NCI-H1694 (cell line): ENCODE measurements around the gene ACSF3.
A peak's percentile ranks its signal among the peaks of the same experiment; 100 is the strongest.
"Not testable (repeated sequence)": the region's sequence is repeated elsewhere in the genome, so short reads cannot be mapped to it uniquely, and the experiment has no call there.

Experiments used
- DNase-seq: peaks from one replicate; lab custom pipeline; 2025; lab: John Stamatoyannopoulos, UW

Gene ACSF3

DNA sequence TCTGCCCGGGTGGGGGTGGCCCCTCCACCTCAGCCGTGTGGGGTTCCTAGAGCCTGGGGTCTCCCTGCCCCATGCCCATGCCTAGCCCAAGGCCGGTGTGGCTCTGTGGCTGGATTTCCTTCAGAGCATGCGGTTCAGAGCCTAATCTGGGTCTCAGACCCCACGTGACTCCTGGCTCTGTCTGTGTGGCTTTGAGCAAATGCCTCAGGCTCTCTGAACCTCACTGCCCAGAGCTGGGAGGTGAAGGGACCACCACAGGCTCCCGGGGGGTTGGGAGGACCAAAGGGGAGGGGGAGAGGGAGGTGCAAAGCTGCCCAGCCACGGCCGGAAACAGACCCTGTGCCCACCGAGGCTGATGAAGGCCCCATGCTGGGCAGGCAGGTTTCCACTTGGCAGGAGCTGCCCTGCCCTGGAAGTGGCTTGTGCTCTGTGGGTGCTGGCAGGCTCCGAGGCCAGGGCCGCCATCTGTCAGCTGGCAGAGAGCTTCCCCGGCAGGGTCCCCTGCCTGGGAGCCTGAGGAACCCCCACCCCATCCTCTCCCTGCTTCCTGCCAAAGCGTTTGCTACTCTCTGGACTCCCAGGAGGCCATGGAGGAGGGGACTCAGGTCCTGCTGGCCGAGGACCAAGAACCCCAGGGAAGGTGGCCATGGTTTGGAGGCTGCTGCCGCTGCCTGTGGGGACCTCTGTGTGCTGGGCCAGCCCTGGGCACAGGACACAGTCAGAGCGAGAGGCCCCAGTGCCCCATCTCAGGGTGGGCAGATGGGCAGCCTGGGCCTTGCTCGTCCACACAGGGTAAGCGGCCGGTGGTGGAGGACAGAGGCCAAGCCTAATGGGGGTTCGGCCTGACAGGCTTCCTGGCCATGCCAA, 81.9 kb downstream of the ACSF3 start:
- DNase-seq: peak; percentile 46

DNA sequence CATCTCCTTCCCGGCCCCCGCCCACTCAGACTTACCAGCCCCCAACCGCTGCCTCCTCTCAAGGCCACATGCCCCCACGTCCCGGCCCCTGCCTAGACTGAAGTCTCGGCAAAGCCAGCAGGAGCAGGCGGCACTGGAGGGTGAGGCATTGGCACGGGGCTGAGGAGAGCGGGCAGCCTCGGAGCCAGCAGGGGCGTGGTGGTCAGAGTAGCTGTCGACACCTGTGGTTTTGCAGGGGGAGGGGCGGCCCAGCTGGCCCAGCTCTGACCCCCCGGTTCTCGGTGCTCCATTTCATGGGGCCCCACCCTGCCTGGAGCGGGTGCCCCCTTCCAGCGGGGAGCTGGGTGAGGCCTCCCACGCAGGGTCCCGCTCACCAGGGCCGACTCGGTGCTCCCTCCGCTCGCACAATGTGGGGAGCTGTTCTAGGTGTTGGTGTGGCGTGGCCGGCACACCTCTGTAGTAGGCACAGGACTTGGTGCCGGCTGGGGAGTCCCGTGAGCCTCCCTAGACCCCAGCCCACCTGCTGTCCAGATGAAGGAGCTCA, 82.6 kb downstream of the ACSF3 start:
- no peak for DNase-seq

DNA sequence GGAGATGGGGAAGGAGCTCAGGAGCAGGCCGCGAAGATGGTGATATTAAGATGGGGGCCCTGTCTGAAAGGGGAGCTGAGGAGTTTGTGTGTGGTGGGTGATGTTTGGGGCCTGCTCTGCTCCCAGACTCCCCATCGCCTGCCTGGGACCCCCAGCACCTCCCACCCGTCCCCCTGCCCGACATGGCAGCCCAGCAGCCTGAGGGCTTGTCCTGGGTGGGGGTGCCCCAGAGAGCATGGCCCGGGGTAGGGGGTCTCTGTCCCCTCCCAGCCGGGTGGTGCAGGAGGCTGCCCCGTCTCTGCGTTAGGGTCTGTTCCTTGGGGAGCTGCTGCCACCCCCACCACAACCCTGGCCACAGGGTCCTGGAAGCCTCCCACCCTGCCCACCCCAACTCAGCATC, 83.1 kb downstream of the ACSF3 start:
- DNase-seq: no peak

DNA sequence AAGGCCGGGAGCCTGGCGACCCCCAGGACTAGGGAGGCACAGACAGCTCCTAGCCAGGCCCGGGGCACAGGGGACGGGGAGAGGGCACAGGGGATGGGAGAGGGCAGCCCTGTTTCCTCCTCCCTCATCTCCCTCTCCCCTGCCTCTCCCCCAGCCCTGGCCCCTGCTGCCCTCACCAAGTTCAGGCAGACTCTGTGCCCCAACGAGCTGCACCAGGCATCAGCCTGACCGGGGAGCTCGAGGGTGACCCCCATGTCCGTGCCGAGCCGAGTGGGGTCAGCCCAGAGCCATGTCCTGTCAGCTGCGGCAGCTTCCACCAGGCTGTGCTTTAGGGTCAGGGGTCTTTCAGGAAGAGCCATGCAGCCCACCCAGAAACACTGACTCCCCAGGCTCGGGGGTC, 83.8 kb downstream of the ACSF3 start:
- DNase-seq: no peak

DNA sequence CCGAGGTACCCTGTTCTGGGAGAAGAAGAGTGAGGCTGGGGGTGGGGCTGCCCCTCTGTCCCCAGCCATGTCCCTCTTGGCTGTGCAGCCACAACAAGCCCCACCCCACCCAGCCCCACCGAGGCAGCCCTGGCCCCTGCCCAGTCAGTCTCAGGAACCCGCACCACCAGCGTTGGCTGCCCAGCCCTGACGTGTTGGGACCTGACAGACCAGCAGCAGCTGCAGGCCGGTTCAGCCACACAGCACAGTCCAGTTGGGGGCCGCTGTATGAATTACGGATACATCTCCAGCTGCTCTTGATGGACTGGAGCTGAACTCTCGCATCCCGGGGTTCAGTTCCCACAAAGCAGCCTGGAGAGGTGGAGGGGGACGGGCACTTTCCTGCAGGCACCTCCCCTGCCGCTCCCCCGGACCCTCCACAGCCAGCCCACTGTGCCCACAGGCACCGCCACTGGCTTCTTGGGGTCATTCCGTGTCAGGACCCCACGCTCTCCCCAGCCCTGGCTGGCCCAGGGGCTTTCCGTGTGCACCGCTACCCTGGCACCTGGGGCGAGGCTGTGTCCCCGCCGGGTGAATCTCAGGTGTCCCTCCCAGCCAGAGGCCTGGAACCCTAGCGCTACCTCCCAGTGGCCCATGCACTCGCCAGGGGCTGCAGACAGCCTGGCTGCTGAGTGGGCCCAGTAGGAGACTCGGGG, 84.9 kb downstream of the ACSF3 start:
- no peak for DNase-seq

DNA sequence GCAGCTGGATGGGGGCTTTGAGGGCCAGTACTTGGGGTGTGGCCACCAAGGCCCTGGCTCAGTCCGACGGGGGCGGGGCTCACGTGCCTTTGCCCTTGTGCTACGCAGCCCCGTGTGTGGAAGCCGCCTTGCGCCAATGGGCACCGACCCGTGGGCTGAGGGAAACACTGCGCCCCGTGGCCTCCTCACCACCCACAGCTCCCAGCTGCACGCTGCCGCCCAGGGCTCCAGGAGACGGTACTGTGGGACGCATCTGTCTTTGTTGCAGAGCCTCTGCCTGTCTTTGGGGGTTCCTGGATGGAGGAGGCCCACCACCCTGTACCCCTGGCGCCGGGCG, 85.5 kb downstream of the ACSF3 start:
- DNase-seq: no peak

DNA sequence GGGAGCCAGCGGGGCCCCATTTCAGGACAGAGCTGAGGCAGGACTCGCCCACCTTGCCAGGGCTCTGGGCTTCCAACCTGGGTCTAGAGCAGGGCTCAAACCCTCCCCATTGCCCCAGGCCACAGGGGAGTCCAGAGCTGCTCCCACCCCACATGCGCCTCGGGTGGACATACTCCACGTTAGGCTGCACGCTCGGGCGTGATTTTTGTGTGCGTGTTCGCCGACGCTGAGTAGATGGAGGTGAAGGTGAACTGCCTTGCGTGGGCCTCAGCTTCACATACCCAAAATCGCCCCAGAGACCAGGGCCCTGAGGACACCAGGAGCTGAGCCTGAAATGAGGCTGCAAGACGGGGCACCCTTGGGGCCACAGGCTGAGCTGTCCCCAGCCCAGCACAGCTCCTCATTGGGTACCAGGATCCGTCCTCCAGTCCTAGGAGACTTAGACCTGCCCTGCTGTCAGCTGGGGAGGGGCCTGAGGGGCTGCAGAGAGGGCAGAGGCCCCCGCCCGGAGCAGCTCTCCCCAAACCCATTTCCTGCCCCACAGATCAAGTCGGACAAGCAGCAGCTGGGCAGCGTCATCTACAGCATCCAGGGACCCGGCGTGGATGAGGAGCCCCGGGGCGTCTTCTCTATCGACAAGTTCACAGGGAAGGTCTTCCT, 86.1 kb downstream of the ACSF3 start:
- DNase-seq: no peak

DNA sequence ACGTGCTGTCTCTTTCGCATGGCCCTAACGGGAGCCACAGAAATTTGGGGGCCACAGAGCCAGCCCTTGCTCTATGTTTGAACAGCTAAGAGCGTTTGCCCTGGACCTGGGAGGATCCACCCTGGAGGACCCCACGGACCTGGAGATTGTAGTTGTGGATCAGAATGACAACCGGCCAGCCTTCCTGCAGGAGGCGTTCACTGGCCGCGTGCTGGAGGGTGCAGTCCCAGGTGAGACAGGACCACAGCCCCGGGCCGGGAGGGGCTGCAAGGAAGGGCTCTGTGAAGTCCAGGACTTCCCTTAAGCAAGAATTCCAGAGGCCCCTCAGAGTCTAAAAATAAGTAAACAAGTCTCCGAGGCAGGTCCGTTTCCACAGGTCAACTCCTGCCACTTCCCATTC, 89.8 kb downstream of the ACSF3 start:
- no peak for DNase-seq

DNA sequence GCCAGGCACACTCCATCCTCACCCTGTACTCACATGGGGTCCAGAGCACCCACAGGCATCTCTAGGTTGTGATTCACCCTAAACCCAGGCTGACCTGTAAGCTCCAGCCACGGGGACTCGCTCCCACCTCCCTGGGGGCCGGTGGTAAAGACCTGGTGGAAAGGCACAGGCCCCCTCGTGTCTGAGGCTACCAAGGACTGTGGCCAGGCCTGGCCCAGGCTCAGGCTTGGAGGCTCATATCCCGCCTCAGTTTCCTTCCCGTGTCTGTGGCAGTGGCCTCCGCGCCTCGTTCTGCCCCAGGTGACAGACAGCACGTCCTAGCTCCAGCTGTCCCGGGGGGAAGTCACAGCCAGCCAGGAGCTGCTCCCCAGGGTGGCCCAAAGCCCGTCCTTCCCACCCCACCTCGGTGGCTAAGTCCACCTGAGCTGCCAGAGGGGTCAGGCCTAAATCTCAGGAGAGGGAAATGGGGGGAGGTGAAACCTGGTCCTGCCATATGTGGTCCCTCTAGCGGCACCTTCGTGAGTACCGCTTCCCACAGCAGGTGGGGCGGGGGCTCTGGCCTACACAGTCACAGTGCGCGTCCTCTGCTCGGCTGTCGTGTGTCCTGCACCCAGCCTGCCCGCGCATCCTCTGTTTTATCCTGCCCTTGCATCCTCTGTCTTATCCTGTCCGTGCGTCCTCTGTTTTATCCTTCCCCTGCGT, 90.5 kb downstream of the ACSF3 start:
- DNase-seq: no peak

DNA sequence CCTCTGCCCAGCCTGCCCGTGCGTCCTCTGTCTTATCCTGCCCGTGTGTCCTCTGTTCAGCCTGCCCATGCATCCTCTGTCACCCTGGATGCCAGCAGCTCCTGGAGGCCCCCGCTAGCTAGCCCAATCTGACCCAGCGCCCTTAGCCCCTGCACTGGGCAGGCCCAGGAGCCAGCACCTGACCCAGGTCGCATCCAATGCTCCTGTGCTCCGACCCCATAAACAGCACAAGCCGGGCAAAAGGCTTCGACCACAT, 91.0 kb downstream of the ACSF3 start:
- no peak for DNase-seq

DNA sequence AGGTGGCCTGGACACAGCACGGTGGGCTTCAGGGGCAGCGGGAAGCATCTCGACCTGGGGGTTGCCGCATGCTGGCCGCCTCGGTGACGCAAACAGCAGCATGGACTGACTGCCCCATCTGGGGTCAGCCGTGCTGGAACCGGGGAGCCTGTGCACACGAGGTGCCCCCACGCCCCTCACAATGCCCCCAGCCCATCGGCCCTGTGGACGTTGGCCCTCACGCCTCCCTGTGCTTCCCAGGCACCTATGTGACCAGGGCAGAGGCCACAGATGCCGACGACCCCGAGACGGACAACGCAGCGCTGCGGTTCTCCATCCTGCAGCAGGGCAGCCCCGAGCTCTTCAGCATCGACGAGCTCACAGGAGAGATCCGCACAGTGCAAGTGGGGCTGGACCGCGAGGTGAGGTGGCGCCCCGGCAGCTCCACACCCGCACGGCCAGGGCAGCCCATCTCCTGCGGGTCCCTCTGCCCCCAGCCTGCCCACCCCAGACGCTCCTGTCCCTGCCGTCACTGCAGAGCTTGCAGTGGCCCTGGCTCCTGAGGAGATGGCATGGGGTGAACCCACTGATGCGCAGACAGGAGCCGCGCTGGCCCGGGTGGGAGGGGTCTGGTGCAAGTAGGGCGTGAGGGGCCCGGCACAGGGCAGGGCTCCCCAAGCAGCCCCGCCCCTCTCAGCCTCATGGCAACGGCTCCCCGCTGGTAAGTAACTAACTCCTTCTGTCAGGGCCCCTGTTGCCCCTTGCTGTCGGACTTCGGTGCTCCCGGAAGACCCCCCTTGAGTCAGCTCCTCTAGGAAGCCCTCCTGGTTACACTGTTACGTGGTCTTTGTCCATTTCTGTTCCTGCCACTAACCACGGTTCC, 91.5 kb downstream of the ACSF3 start:
- DNase-seq: no peak

DNA sequence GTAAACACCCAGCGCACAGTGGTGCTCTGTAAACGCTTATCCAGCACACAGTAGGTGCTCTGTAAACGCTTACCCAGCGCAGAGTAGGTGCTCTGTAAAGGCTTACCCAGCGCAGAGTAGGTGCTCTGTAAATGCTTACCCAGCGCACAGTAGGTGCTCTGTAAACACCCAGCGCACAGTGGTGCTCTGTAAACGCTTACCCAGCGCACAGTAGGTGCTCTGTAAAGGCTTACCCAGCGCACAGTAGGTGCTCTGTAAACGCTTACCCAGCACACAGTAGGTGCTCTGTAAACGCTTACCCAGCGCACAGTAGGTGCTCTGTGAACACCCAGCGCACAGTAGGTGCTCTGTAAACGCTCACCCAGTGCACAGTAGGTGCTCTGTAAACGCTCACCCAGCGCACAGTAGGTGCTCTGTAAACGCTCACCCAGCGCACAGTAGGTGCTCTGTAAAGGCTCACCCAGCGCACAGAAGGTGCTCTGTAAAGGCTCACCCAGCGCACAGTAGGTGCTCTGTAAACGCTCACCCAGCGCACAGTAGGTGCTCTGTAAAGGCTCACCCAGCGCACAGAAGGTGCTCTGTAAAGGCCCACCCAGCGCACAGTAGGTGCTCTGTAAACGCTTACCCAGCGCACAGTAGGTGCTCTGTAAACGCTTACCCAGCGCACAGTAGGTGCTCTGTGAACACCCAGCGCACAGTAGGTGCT, 92.4 kb downstream of the ACSF3 start:
- not testable (repeated sequence) for DNase-seq

DNA sequence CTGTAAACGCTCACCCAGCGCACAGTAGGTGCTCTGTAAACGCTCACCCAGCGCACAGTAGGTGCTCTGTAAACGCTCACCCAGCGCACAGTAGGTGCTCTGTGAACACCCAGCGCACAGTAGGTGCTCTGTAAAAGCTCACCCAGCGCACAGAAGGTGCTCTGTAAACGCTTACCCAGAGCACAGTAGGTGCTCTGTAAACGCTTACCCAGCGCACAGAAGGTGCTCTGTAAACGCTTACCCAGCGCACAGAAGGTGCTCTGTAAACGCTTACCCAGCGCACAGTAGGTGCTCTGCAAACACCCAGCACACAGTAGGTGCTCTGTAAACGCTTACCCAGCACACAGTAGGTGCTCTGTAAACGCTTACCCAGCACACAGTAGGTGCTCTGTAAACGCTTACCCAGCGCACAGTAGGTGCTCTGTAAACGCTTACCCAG, 93.0 kb downstream of the ACSF3 start:
- DNase-seq: not testable (repeated sequence)

DNA sequence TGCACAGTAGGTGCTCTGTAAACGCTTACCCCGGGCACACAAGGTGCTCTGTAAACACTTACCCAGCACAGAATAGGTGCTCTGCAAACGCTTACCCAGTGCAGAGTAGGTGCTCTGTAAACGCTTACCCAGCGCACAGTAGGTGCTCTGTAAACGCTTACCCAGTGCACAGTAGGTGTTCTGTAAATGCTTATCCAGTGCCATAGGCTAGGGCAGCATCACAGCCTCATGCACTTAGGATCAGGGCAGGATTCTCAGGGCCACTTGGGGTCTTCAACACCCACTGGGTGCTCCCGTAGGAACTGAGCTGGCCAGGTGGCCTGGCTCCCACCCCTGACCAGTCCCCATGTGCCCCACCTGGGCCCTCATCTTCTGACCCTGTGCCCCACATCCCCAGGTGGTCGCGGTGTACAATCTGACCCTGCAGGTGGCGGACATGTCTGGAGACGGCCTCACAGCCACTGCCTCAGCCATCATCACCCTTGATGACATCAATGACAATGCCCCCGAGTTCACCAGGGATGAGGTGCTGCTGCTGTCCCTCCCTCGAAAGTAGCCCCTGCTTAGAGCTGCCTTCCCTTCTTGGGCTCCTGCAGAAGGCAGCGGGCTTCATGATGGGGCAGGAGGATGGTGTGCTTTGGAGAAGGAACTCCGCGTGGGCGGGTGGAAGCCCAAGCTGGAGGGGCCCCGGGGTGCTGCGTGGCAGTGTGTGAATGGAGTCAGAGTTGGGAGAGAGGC, 93.5 kb downstream of the ACSF3 start:
- DNase-seq: no peak

DNA sequence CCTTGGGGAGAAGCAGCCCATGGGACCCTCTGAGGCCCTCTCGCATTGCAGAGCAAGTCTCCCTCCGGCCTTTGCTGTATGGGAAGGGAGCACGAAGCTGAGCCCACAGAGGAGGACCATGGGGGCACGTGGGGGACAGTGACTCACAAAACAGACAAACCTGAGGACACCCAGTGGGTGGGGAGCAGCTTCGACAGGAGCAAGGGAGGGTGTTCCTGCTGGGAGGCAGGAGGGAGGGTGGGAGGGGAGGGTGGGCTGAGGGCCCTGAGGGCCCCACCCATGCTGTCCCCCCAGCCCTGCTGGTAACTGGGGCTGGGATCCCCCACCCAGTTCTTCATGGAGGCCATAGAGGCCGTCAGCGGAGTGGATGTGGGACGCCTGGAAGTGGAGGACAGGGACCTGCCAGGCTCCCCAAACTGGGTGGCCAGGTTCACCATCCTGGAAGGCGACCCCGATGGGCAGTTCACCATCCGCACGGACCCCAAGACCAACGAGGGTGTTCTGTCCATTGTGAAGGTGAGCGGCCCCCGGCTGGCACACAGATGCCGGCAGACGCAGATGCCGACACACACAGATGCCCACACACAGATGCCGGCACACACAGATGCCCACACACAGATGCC, 94.2 kb downstream of the ACSF3 start:
- no peak for DNase-seq

DNA sequence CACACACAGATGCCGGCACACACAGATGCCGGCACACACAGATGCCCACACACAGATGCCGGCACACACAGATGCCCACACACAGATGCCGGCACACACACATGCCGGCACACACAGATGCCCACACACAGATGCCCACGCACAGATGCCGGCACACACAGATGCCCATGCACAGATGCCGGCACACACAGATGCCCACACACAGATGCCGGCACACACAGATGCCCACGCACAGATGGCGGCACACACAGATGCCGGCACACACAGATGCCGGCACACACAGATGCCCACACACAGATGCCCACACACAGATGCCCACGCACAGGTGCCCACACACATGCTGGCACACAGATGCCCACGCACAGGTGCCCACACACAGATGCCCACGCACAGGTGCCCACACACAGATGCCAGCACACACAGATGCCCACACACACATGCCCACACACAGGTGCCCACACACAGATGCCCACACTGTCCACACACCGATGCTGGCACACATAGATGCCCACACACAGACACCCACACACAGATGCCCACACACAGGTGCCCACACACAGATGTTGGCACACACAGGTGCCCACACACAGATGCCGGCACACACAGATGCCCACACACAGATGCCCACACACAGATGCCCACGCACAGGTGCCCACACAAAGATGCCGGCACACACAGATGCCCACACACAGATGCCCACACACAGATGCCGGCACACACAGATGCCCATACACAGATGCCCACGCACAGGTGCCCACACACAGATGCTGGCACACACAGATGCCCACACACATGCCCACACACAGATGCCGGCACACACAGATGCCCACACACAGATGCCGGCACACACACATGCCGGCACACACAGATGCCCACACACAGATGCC, 95.1 kb downstream of the ACSF3 start:
- DNase-seq: not testable (repeated sequence)

DNA sequence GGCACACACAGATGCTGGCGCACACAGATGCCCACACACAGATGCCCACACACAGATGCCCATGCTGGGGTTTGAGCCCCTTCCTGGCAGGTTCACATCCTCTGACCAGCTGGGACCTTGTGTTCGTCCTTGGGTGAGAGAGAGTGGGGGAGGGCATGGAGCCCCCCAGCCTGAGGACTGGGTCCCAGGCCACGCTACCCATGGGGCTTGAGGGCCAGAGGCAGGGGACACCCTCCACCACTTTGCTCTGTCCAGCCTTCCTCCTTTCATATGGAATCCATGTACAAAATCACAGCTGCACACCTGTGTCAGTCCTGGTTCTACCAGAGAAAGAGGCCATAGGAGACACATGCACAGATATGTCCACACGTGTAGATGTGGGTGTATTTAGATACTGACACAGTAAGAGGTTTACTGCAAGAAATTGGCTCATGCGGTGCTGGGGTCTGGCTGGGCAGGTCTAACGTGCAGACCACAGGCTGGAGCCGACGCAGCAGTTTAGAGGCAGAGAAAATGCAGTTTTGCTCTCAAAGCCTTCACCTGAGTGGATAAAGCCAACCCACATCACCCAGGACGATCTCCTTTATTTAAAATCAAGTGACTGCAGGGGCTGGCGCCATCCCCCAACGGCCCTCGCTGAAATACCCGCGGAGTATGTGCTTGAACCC, 95.8 kb downstream of the ACSF3 start:
- no peak for DNase-seq
